Liver (tissue), 9 donors: ENCODE measurements around the gene KRT6B. TPM values are rescaled to one million over a fixed set of nuclear protein-coding genes. Genes with fewer than 3 reads are reported as not detected.

ENCODE experiments used
- DNase-seq: peaks from one replicate; pipeline ENCODE4 v3.0.0-alpha.2; 2017; ENCODE audit warnings: low spot score
- H3K27ac ChIP-seq, 2 donors: one replicate each; pipeline ENCODE4 v1.7.0; 2013; ENCODE audit warnings: inconsistent platforms in 2 of 2, low read length in 2 of 2, control low read depth in 1 of 2, low read depth in 1 of 2, mild to moderate bottlenecking in 1 of 2
- H3K27me3 ChIP-seq, 4 donors: one replicate each; pipeline versions ENCODE4 v1.6.1 to v1.7.0; 2013; ENCODE audit warnings: low read length in 3 of 4, inconsistent platforms in 1 of 4, mild to moderate bottlenecking in 1 of 4, moderate library complexity in 1 of 4; ENCODE audit not compliant: control insufficient read depth in 4 of 4, insufficient read depth in 4 of 4
- H3K36me3 ChIP-seq, 4 donors: one replicate each; pipeline versions ENCODE4 v1.6.1 to v1.7.0; 2013; ENCODE audit warnings: low read length in 3 of 4, mild to moderate bottlenecking in 3 of 4, low read depth in 1 of 4, moderate library complexity in 1 of 4; ENCODE audit not compliant: control insufficient read depth in 4 of 4, insufficient read depth in 3 of 4
- H3K4me1 ChIP-seq, 4 donors: one replicate each; pipeline versions ENCODE4 v1.6.1 to v1.7.0; 2013; ENCODE audit warnings: low read length in 3 of 4, mild to moderate bottlenecking in 3 of 4, moderate library complexity in 1 of 4; ENCODE audit not compliant: control insufficient read depth in 4 of 4, insufficient read depth in 4 of 4
- H3K4me3 ChIP-seq, 3 donors: one replicate each; pipeline versions ENCODE4 v1.6.1 to v1.7.0; 2013; ENCODE audit warnings: low read length in 3 of 3, control low read depth in 1 of 3, low read depth in 1 of 3, mild to moderate bottlenecking in 1 of 3
- H3K9ac ChIP-seq, 2 donors: one replicate each; pipeline ENCODE4 v1.7.0; 2013; ENCODE audit warnings: low read length in 2 of 2, mild to moderate bottlenecking in 2 of 2, moderate library complexity in 2 of 2, control low read depth in 1 of 2, low read depth in 1 of 2
- H3K9me3 ChIP-seq, 4 donors: one replicate each; pipeline versions ENCODE4 v1.6.1 to v1.7.0; 2013; ENCODE audit warnings: low read length in 3 of 4; ENCODE audit not compliant: control insufficient read depth in 4 of 4
- EGR1 ChIP-seq, 2 donors: IDR thresholded peaks; 2 replicates each; pipeline ENCODE4 v1.6.1; 2016 to 2018; ENCODE audit warnings: antibody characterized with exemption in 2 of 2, low read depth in 2 of 2
- FOXA2 ChIP-seq: IDR thresholded peaks from 2 replicates; pipeline ENCODE4 v1.6.1; 2016; ENCODE audit warnings: antibody characterized with exemption
- GABPA ChIP-seq, 2 donors: IDR thresholded peaks in 1 of 2; conservative IDR thresholded peaks in 1 of 2; 2 replicates each; pipeline ENCODE4 v1.6.1; 2016; ENCODE audit warnings: antibody characterized with exemption in 2 of 2, mild to moderate bottlenecking in 1 of 2, moderate library complexity in 1 of 2
- HNF4A ChIP-seq, 2 donors: conservative IDR thresholded peaks; 2 replicates each; pipeline ENCODE4 v1.6.1; 2016; ENCODE audit warnings: antibody characterized with exemption in 2 of 2, mild to moderate bottlenecking in 2 of 2
- HNF4G ChIP-seq: IDR thresholded peaks from 2 replicates; pipeline ENCODE4 v1.6.1; 2016; ENCODE audit warnings: antibody characterized with exemption
- JUND ChIP-seq, 2 donors: IDR thresholded peaks; 2 replicates each; pipeline ENCODE4 v1.6.1; 2016; ENCODE audit warnings: antibody characterized with exemption in 2 of 2
- MAX ChIP-seq: IDR thresholded peaks from 2 replicates; pipeline ENCODE4 v1.6.1; 2016; ENCODE audit warnings: antibody characterized with exemption
- RAD21 ChIP-seq, 2 donors: IDR thresholded peaks; 2 replicates each; pipeline ENCODE4 v1.6.1; 2016; ENCODE audit warnings: antibody characterized with exemption in 2 of 2, mild to moderate bottlenecking in 2 of 2
- REST ChIP-seq: IDR thresholded peaks from 2 replicates; pipeline ENCODE4 v1.6.1; 2016; ENCODE audit warnings: antibody characterized with exemption, mild to moderate bottlenecking
- RXRA ChIP-seq, 2 donors: IDR thresholded peaks; 2 replicates each; pipeline ENCODE4 v1.6.1; 2017 to 2018; ENCODE audit warnings: antibody characterized with exemption in 2 of 2, mild to moderate bottlenecking in 1 of 2
- SP1 ChIP-seq: IDR thresholded peaks from 2 replicates; pipeline ENCODE4 v1.6.1; 2018; ENCODE audit warnings: antibody characterized with exemption, mild to moderate bottlenecking
- YY1 ChIP-seq: IDR thresholded peaks from 2 replicates; pipeline ENCODE4 v1.6.1; 2016; ENCODE audit warnings: antibody characterized with exemption, mild to moderate bottlenecking
- WGBS: extraction: QIAGEN DNeasy Blood & Tissue Kit; methylation state at CpG from one replicate; pipeline ENCODE4 v1.1.7; 2013; 5-methylcytosine and 5-hydroxymethylcytosine counted together
- polyA plus RNA-seq, 2 donors: library from polyadenylated mRNA; stranded (reverse) in 1 of 2; unstranded in 1 of 2; fragments of 200-250 nt in 1 of 2; fragments of >200 nt in 1 of 2; fragmentation: Nextera tagmentation in 1 of 2; extraction: Ambion mirVana in 1 of 2; gene quantifications; one replicate each; pipeline versions ENCODE4 v1.2.1 to v1.2.3, GENCODE V29; 2013 to 2015
- total RNA-seq, 2 donors: library from RNA; depleted of rRNA; stranded (reverse); fragments of >200 nt; gene quantifications; one replicate each; pipeline ENCODE4 v1.2.3, GENCODE V29; 2014
- TF ChIP-seq, protein P1 (sequence below): fragments of 150-350 bp; IDR thresholded peaks from 2 replicates; pipeline ENCODE4 v1.5.1; 2017; ENCODE audit warnings: improper control_type of control experiment, low read depth, low read length; ENCODE audit not compliant: missing input control
- TF ChIP-seq, protein P2 (sequence below): IDR thresholded peaks from 2 replicates; pipeline ENCODE4 v1.6.1; 2016; ENCODE audit warnings: antibody characterized with exemption
- donor health status: healthy.
- donor health status: healthy.
- donor health status: healthy.
- donor health status: healthy.
- donor health status: healthy.

The KRT6B gene
- total and polyA plus RNA-seq, 4 donors = 0.23 TPM; not detected in 3

DNA sequence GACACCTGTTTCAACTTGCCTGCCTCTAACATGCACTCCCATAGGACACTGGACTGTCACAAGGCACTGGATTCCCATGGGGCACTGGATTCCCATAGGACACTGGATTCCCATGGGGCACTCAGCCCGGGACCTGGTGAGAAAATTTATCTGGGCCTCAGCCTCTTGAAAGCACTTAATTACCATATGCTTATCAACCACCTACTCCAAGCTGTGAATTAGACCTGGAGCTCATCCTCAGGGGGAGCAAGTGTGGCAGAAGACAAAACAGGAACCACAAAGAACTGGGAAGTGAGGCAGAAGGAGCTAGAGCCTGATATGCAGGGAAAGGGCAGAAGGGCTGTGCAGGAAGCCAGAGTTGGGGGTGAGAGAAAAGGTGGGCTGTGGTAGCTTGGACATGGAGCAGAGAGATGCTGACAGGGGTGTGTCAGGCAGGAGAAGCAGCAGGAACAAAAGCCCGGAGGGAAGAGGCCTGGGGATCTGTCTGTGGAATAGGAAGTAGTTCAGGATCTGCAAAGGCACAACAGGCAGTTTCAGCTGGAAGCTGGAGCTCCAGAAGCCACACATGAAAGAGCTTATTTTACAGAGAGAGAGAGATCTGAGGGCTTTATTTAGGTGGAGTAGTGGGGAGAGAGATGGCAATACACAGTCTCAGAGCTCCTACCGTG lies 48.9 kb downstream of the KRT6B start:
- H3K9ac ChIP-seq = no peak overlapping the region

GRCh38 chr12:52402377-52402776 lies 49.6 kb downstream of the KRT6B start:
- TF ChIP-seq, protein P1, sequence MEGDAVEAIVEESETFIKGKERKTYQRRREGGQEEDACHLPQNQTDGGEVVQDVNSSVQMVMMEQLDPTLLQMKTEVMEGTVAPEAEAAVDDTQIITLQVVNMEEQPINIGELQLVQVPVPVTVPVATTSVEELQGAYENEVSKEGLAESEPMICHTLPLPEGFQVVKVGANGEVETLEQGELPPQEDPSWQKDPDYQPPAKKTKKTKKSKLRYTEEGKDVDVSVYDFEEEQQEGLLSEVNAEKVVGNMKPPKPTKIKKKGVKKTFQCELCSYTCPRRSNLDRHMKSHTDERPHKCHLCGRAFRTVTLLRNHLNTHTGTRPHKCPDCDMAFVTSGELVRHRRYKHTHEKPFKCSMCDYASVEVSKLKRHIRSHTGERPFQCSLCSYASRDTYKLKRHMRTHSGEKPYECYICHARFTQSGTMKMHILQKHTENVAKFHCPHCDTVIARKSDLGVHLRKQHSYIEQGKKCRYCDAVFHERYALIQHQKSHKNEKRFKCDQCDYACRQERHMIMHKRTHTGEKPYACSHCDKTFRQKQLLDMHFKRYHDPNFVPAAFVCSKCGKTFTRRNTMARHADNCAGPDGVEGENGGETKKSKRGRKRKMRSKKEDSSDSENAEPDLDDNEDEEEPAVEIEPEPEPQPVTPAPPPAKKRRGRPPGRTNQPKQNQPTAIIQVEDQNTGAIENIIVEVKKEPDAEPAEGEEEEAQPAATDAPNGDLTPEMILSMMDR = no peak
- TF ChIP-seq GABPA (IDR thresholded peaks at IDR 0.05 in 1 of 2, conservative IDR thresholded peaks at IDR 0.05 in 1 of 2) = no peak
- no peak for TF ChIP-seq SP1
- TF ChIP-seq YY1 = no peak
- no peak for TF ChIP-seq FOXA2
- TF ChIP-seq REST = no peak
- TF ChIP-seq JUND (IDR thresholded peaks at IDR 0.05) = no peak
- TF ChIP-seq RXRA (IDR thresholded peaks at IDR 0.05) = no peak
- no peak for TF ChIP-seq EGR1 (IDR thresholded peaks at IDR 0.05; ENCODE audit: low read depth in 2 of 2)
- no peak for TF ChIP-seq MAX
- no peak for TF ChIP-seq HNF4A (conservative IDR thresholded peaks at IDR 0.05)
- Histone ChIP-seq H3K9me3 (no peaks in the 10 kb centered on the region), H3K27ac (no peak overlapping the region), H3K4me3 (no peak overlapping the region), H3K36me3 (no peaks in the 10 kb centered on the region), H3K27me3 (no peaks in the 10 kb centered on the region), H3K4me1 (no peaks in the 10 kb centered on the region), H3K9ac (no peak overlapping the region)
- DNase-seq = no peak
- WGBS = 95% methylated on average over 2 of the region's 2 CpGs

More for the DNA sequence above, 48.9 kb downstream of the KRT6B start:
- TF ChIP-seq, protein P2, sequence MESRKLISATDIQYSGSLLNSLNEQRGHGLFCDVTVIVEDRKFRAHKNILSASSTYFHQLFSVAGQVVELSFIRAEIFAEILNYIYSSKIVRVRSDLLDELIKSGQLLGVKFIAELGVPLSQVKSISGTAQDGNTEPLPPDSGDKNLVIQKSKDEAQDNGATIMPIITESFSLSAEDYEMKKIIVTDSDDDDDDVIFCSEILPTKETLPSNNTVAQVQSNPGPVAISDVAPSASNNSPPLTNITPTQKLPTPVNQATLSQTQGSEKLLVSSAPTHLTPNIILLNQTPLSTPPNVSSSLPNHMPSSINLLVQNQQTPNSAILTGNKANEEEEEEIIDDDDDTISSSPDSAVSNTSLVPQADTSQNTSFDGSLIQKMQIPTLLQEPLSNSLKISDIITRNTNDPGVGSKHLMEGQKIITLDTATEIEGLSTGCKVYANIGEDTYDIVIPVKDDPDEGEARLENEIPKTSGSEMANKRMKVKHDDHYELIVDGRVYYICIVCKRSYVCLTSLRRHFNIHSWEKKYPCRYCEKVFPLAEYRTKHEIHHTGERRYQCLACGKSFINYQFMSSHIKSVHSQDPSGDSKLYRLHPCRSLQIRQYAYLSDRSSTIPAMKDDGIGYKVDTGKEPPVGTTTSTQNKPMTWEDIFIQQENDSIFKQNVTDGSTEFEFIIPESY = no peak
- TF ChIP-seq SP1 (no peak), HNF4G (no peak), RAD21 (IDR thresholded peaks at IDR 0.05) (no peak), EGR1 (IDR thresholded peaks at IDR 0.05; ENCODE audit: low read depth in 2 of 2) (no peak), RXRA (IDR thresholded peaks at IDR 0.05) (no peak)
- no peaks in the 10 kb centered on the region for H3K27me3 ChIP-seq
- 84% methylated on average over 3 of the region's 3 CpGs for WGBS
- H3K36me3 ChIP-seq = no peaks in the 10 kb centered on the region
- H3K27ac ChIP-seq = no peak overlapping the region
- no peak for DNase-seq
- H3K4me1 ChIP-seq = no peaks in the 10 kb centered on the region
- H3K9me3 ChIP-seq = no peaks in the 10 kb centered on the region
- no peak overlapping the region for H3K4me3 ChIP-seq
